Testis (tissue), 3 donors: Measurements from ENCODE around the gene KCNG2. TPM values are rescaled to one million over a fixed set of nuclear protein-coding genes. Genes with fewer than 3 reads are reported as not detected.

ENCODE experiments used
- DNase-seq: peaks from one replicate; pipeline ENCODE4 v3.0.0-alpha.2; 2019
- H3K27ac ChIP-seq, 2 donors: fragments of 200-600 bp; sonication (generic); one replicate each; pipeline ENCODE4 v1.5.1; 2019
- H3K27me3 ChIP-seq: fragments of 200-600 bp; sonication (generic); one replicate; pipeline ENCODE4 v1.5.1; 2019
- H3K36me3 ChIP-seq: fragments of 200-600 bp; sonication (generic); one replicate; pipeline ENCODE4 v1.5.1; 2017; ENCODE audit warnings: low read depth; ENCODE audit errors: missing control alignments
- H3K4me1 ChIP-seq: fragments of 200-600 bp; sonication (generic); one replicate; pipeline ENCODE4 v1.5.1; 2019
- H3K4me3 ChIP-seq, 2 donors: fragments of 200-600 bp; sonication (generic); one replicate each; pipeline ENCODE4 v1.5.1; 2017 to 2019
- H3K9me3 ChIP-seq: fragments of 200-600 bp; sonication (generic); one replicate; pipeline ENCODE4 v1.5.1; 2017
- CTCF ChIP-seq, 3 experiments: fragments of 450-650 bp in 2 of 3; fragments of 200-600 bp in 1 of 3; sonication (generic) in 1 of 3; IDR thresholded peaks; one replicate each; pipeline ENCODE4 v1.5.1; 2016 to 2019; ENCODE audit warnings: antibody characterized with exemption in 3 of 3, mild to moderate bottlenecking in 2 of 3, moderate library complexity in 1 of 3
- POLR2A ChIP-seq: fragments of 450-650 bp; IDR thresholded peaks from one replicate; pipeline ENCODE4 v1.6.1; 2017; ENCODE audit warnings: antibody characterized with exemption, mild to moderate bottlenecking, moderate library complexity
- WGBS, 2 donors: methylation state at CpG; one replicate each; pipeline ENCODE4 v1.1.5; 2018; 5-methylcytosine and 5-hydroxymethylcytosine counted together
- intact Hi-C: fragments of 100-400 bp; cut with DNase I; formaldehyde crosslinking; loops from one replicate; pipeline ENCODE4 v1.15.1; 2023; ENCODE audit warnings: low total_unique reads
- polyA plus RNA-seq: library from polyadenylated mRNA; stranded (reverse); fragments of 350-450 nt; fragmentation: Illumina TruSeq; extraction: RNeasy Lipid Tissue Mini Kit (QIAGEN cat#74804); gene quantifications from one replicate; pipeline ENCODE4 v1.2.3, GENCODE V29; 2014; ENCODE audit warnings: low read depth, low replicate concordance; ENCODE audit not compliant: insufficient read depth
- total RNA-seq, 2 donors: library from RNA; depleted of rRNA; stranded (reverse); fragments of >200 nt; gene quantifications; one replicate each; pipeline ENCODE4 v1.2.3, GENCODE V29; 2016

KCNG2 gene
- total and polyA plus RNA-seq, 3 donors from 2014 or later = 0.50 to 7.6 (median 7.2) TPM

GRCh38 chr18:79916128-79916494 lies 118.4 kb downstream of the KCNG2 start:
- H3K27ac ChIP-seq = no peak overlapping the region
- no peaks in the 10 kb centered on the region for H3K27me3 ChIP-seq
- no peak for DNase-seq
- no peaks in the 10 kb centered on the region for H3K36me3 ChIP-seq
- no peak overlapping the region for H3K4me3 ChIP-seq
- H3K4me1 ChIP-seq = no peaks in the 10 kb centered on the region
- intact Hi-C loops = no loop called here
- 71 to 76% methylated on average over 17 to 26 of the region's 26 CpGs for WGBS, 2 donors
- no peak for TF ChIP-seq POLR2A
- no peak for TF ChIP-seq CTCF (IDR thresholded peaks at IDR 0.05)
- H3K9me3 ChIP-seq = no peaks in the 10 kb centered on the region

- Histone ChIP-seq H3K9me3 (no peaks in the 10 kb centered on the region), H3K4me3 (no peak overlapping the region), H3K27ac (no peak overlapping the region), H3K4me1 (no peaks in the 10 kb centered on the region), H3K36me3 (no peaks in the 10 kb centered on the region), H3K27me3 (no peaks in the 10 kb centered on the region)
- intact Hi-C loops = no loop called here
- 85 to 98% methylated on average over 4 to 24 of the region's 24 CpGs for WGBS, 2 donors
- peak; percentile 11 for DNase-seq
- TF ChIP-seq POLR2A = no peak
- TF ChIP-seq CTCF (IDR thresholded peaks at IDR 0.05) = no peak
These were observed 118.9 kb downstream of the KCNG2 start for GRCh38 chr18:79916546-79917168.

GRCh38 chr18:79917169-79917852 lies 119.6 kb downstream of the KCNG2 start:
- Histone ChIP-seq H3K4me1 (no peaks in the 10 kb centered on the region), H3K9me3 (no peaks in the 10 kb centered on the region), H3K27ac (no peak overlapping the region), H3K4me3 (no peak overlapping the region), H3K36me3 (no peaks in the 10 kb centered on the region), H3K27me3 (no peaks in the 10 kb centered on the region)
- TF ChIP-seq POLR2A (no peak), CTCF (IDR thresholded peaks at IDR 0.05) (no peak)
- 96 to 98% methylated on average over 19 to 27 of the region's 28 CpGs for WGBS, 2 donors
- DNase-seq = peak; percentile 11
- intact Hi-C loops = no loop called here

- H3K36me3 ChIP-seq = no peaks in the 10 kb centered on the region
- WGBS, 2 donors = 93 to 95% methylated on average over 9 to 25 of the region's 25 CpGs
- no peak overlapping the region for H3K27ac ChIP-seq
- TF ChIP-seq CTCF (IDR thresholded peaks at IDR 0.05) = no peak
- no peak for TF ChIP-seq POLR2A
- intact Hi-C loops = no loop called here
- no peak overlapping the region for H3K4me3 ChIP-seq
- H3K4me1 ChIP-seq = no peaks in the 10 kb centered on the region
- no peaks in the 10 kb centered on the region for H3K9me3 ChIP-seq
- peak; percentile 2 for DNase-seq
- no peaks in the 10 kb centered on the region for H3K27me3 ChIP-seq
These were observed 120.3 kb downstream of the KCNG2 start for GRCh38 chr18:79917853-79918614.
